ENCODE measurements around the gene AGA.
A peak's percentile ranks its signal among the peaks of the same experiment; 100 is the strongest.

Gene AGA

GRCh38 chr4:177441803-177442622, at the start of gene AGA:
Gene AGA, minus strand, starts transcription at chr4:177442437. Its CDS starts 62 bp downstream, at chr4:177442375.
- DNase-seq (ENCODE audit: low read depth), result peak; percentile 96

GRCh38 chr4:177492022-177492421, 49.8 kb upstream of the AGA start:
- no peak for DNase-seq (ENCODE audit: low read depth)

- no peak for DNase-seq (ENCODE audit: low read depth)
Observed at GRCh38 chr4:177490769-177491168, 48.5 kb upstream of the AGA start.

GRCh38 chr4:177489471-177490246, 47.4 kb upstream of the AGA start:
- no peak for DNase-seq (ENCODE audit: low read depth)

GRCh38 chr4:177487977-177488376, 45.7 kb upstream of the AGA start:
- no peak for DNase-seq (ENCODE audit: low read depth)

- no peak for DNase-seq (ENCODE audit: low read depth)
Observed at GRCh38 chr4:177485528-177485927, 43.3 kb upstream of the AGA start.

GRCh38 chr4:177484613-177485021, 42.4 kb upstream of the AGA start:
- no peak for DNase-seq (ENCODE audit: low read depth)

- DNase-seq (ENCODE audit: low read depth), result no peak
Observed at GRCh38 chr4:177483760-177484159, 41.5 kb upstream of the AGA start.

GRCh38 chr4:177483271-177483670, 41.0 kb upstream of the AGA start:
- no peak for DNase-seq (ENCODE audit: low read depth)

GRCh38 chr4:177482367-177482766, 40.1 kb upstream of the AGA start:
- DNase-seq (ENCODE audit: low read depth), result no peak

- no peak for DNase-seq (ENCODE audit: low read depth)
Observed at GRCh38 chr4:177480795-177481194, 38.6 kb upstream of the AGA start.

GRCh38 chr4:177479063-177479462, 36.8 kb upstream of the AGA start:
- no peak for DNase-seq (ENCODE audit: low read depth)

GRCh38 chr4:177478496-177478895, 36.3 kb upstream of the AGA start:
- DNase-seq (ENCODE audit: low read depth), result no peak

- no peak for DNase-seq (ENCODE audit: low read depth)
Observed at GRCh38 chr4:177473991-177474390, 31.8 kb upstream of the AGA start.

- DNase-seq (ENCODE audit: low read depth), result no peak
Observed at GRCh38 chr4:177464026-177464425, 21.8 kb upstream of the AGA start.

GRCh38 chr4:177461606-177462005, 19.4 kb upstream of the AGA start:
- DNase-seq (ENCODE audit: low read depth), result no peak

GRCh38 chr4:177460460-177460859, 18.2 kb upstream of the AGA start:
- no peak for DNase-seq (ENCODE audit: low read depth)

- no peak for DNase-seq (ENCODE audit: low read depth)
Observed at GRCh38 chr4:177455561-177455970, 13.3 kb upstream of the AGA start.

GRCh38 chr4:177453116-177453515, 10.9 kb upstream of the AGA start:
- no peak for DNase-seq (ENCODE audit: low read depth)

- DNase-seq (ENCODE audit: low read depth), result no peak
Observed at GRCh38 chr4:177451108-177451500, 8.9 kb upstream of the AGA start.

GRCh38 chr4:177450426-177451107, 8.3 kb upstream of the AGA start:
- no peak for DNase-seq (ENCODE audit: low read depth)

- no peak for DNase-seq (ENCODE audit: low read depth)
Observed at GRCh38 chr4:177448850-177449249, 6.6 kb upstream of the AGA start.

Data from stimulated activated CD8-positive, alpha-beta memory T cell treated with anti-CD3 and anti-CD28 coated beads, Interleukin-4, amount 100 ng/mL, for 24 hours (primary cell).